ENCODE results near the gene MYBPC1.
"Not testable (repeated sequence)": the region's sequence is repeated elsewhere in the genome, so short reads cannot be mapped to it uniquely, and the experiment has no call there.

MYBPC1 gene

GRCh38 chr12:101720118-101720517, 125.3 kb downstream of the MYBPC1 start:
- TF ChIP-seq BHLHE40 (IDR thresholded peaks at IDR 0.05; ENCODE audit: borderline replicate concordance) (no peak), ARNT (IDR thresholded peaks at IDR 0.05) (no peak), TARDBP (IDR thresholded peaks at IDR 0.05) (no peak), ZNF384 (IDR thresholded peaks at IDR 0.05) (no peak), FOXA1 (IDR thresholded peaks at IDR 0.05) (no peak), FOXM1 (IDR thresholded peaks at IDR 0.05; ENCODE audit: borderline replicate concordance) (no peak), PKNOX1 (IDR thresholded peaks at IDR 0.05) (no peak), SP1 (IDR thresholded peaks at IDR 0.05) (no peak), CTBP1 (IDR thresholded peaks at IDR 0.05; ENCODE audit: borderline replicate concordance) (no peak), HDGF (IDR thresholded peaks at IDR 0.05; ENCODE audit: borderline replicate concordance) (no peak), ELF4 (IDR thresholded peaks at IDR 0.05) (no peak), SUZ12 (IDR thresholded peaks at IDR 0.05) (no peak), L3MBTL2 (conservative IDR thresholded peaks at IDR 0.05) (no peak), FOXK2 (IDR thresholded peaks at IDR 0.05) (no peak), NFRKB (IDR thresholded peaks at IDR 0.05) (no peak)
- ChIA-PET POLR2A (no interaction called here), CTCF (no interaction called here)
- DNase-seq (ENCODE audit: extremely low spot score) = no peak

- CTCF ChIA-PET = no interaction called here
Measured at GRCh38 chr12:101722392-101722791, 127.6 kb downstream of the MYBPC1 start.

GRCh38 chr12:101727098-101727497, 132.3 kb downstream of the MYBPC1 start:
- ChIA-PET POLR2A (no interaction called here), CTCF (no interaction called here)
- TF ChIP-seq HDGF (IDR thresholded peaks at IDR 0.05; ENCODE audit: borderline replicate concordance) (no peak), CTBP1 (IDR thresholded peaks at IDR 0.05; ENCODE audit: borderline replicate concordance) (no peak), FOXA1 (IDR thresholded peaks at IDR 0.05) (no peak), LEF1 (IDR thresholded peaks at IDR 0.05; ENCODE audit: borderline replicate concordance) (no peak), SUZ12 (IDR thresholded peaks at IDR 0.05) (no peak), ARNT (IDR thresholded peaks at IDR 0.05) (no peak), SP1 (IDR thresholded peaks at IDR 0.05) (no peak), PKNOX1 (IDR thresholded peaks at IDR 0.05) (no peak)
- DNase-seq (ENCODE audit: extremely low spot score) = no peak

More at GRCh38 chr12:101722392-101722791, 127.6 kb downstream of the MYBPC1 start:
- DNase-seq (ENCODE audit: extremely low spot score) = no peak
- POLR2A ChIA-PET = no interaction called here
- TF ChIP-seq ARNT (IDR thresholded peaks at IDR 0.05) (no peak), PKNOX1 (IDR thresholded peaks at IDR 0.05) (no peak), ZNF384 (IDR thresholded peaks at IDR 0.05) (no peak), CTBP1 (IDR thresholded peaks at IDR 0.05; ENCODE audit: borderline replicate concordance) (no peak), NFRKB (IDR thresholded peaks at IDR 0.05) (no peak), FOXA1 (IDR thresholded peaks at IDR 0.05) (no peak), HDGF (IDR thresholded peaks at IDR 0.05; ENCODE audit: borderline replicate concordance) (no peak), SUZ12 (IDR thresholded peaks at IDR 0.05) (no peak), L3MBTL2 (conservative IDR thresholded peaks at IDR 0.05) (no peak)

GRCh38 chr12:101729842-101730241, 135.1 kb downstream of the MYBPC1 start:
- TF ChIP-seq NFRKB (IDR thresholded peaks at IDR 0.05) = no peak
- POLR2A ChIA-PET = no interaction called here
- no peak for DNase-seq (ENCODE audit: extremely low spot score)
- CTCF ChIA-PET = no interaction called here

GRCh38 chr12:101732318-101732717, 137.5 kb downstream of the MYBPC1 start:
- CTCF ChIA-PET = no interaction called here
- TF ChIP-seq LEF1 (IDR thresholded peaks at IDR 0.05; ENCODE audit: borderline replicate concordance) (no peak), PKNOX1 (IDR thresholded peaks at IDR 0.05) (no peak)
- no peak for DNase-seq (ENCODE audit: extremely low spot score)
- POLR2A ChIA-PET = no interaction called here

- ChIA-PET CTCF (no interaction called here), POLR2A (no interaction called here)
- TF ChIP-seq SP1 (IDR thresholded peaks at IDR 0.05) (no peak), HDGF (IDR thresholded peaks at IDR 0.05; ENCODE audit: borderline replicate concordance) (no peak), L3MBTL2 (conservative IDR thresholded peaks at IDR 0.05) (no peak), ELF4 (IDR thresholded peaks at IDR 0.05) (no peak), FOXA1 (IDR thresholded peaks at IDR 0.05) (no peak), FOXM1 (IDR thresholded peaks at IDR 0.05; ENCODE audit: borderline replicate concordance) (no peak), PKNOX1 (IDR thresholded peaks at IDR 0.05) (no peak)
- DNase-seq (ENCODE audit: extremely low spot score) = no peak
Measured at GRCh38 chr12:101733166-101733565, 138.4 kb downstream of the MYBPC1 start.

GRCh38 chr12:101734482-101734881, 139.7 kb downstream of the MYBPC1 start:
- POLR2A ChIA-PET; DNase-seq (ENCODE audit: extremely low spot score); CTCF ChIA-PET: not testable (repeated sequence)

Data from HEK293T (cell line).